OCI-LY7 (cell line): Measurements from ENCODE around the gene SEMA3G. TPM values are rescaled to one million over a fixed set of nuclear protein-coding genes. Genes with fewer than 3 reads are reported as not detected.

ENCODE experiments used
- BruUV-seq: library from RNA; stranded (reverse); fragments of 400-500 nt; replicated peaks from 2 replicates; lab custom pipeline; 2021; lab: Mats Ljungman, UMichigan
- CTCF ChIA-PET: fragments of 300-600 bp; sonication (Branson Sonifier 250); formaldehyde crosslinking; loops from one replicate; lab custom pipeline; 2022; ENCODE audit warnings: antibody characterized with exemption; ENCODE audit not compliant: unreplicated experiment; lab: Charles Lee
- POLR2A ChIA-PET: fragments of 300-600 bp; sonication (Branson Sonifier 250); formaldehyde crosslinking; loops from one replicate; lab custom pipeline; 2022; ENCODE audit warnings: antibody characterized with exemption; lab: Charles Lee
- DNase-seq: peaks from one replicate; pipeline ENCODE4 v3.0.0-alpha.2; 2015; ENCODE audit warnings: low spot score
- H2AFZ ChIP-seq: fragments of 200-600 bp; sonication (generic), shearing (Covaris generic); 2 replicates; pipeline ENCODE4 v1.6.1; 2014; ENCODE audit warnings: mild to moderate bottlenecking, antibody characterized with exemption, low read length, moderate library complexity
- H3K27ac ChIP-seq: fragments of 200-600 bp; sonication (generic); 2 replicates; pipeline ENCODE4 v1.5.1; 2014; ENCODE audit warnings: mixed run types, low read depth, mild to moderate bottlenecking, moderate library complexity, low read length, inconsistent platforms; ENCODE audit not compliant: poor library complexity, severe bottlenecking
- H3K36me3 ChIP-seq: fragments of 200-600 bp; sonication (generic); 2 replicates; pipeline ENCODE4 v1.6.1; 2014; ENCODE audit warnings: mild to moderate bottlenecking, antibody characterized with exemption, low read length, moderate library complexity, mixed read lengths; ENCODE audit not compliant: insufficient read depth
- H3K4me1 ChIP-seq: fragments of 200-600 bp; sonication (generic); 2 replicates; pipeline ENCODE4 v1.5.1; 2014; ENCODE audit warnings: mild to moderate bottlenecking, low read length; ENCODE audit not compliant: insufficient read depth, poor library complexity, severe bottlenecking
- H3K4me2 ChIP-seq: fragments of 200-600 bp; sonication (generic); 2 replicates; pipeline ENCODE4 v1.6.1; 2014; ENCODE audit warnings: mild to moderate bottlenecking, low read length
- H3K4me3 ChIP-seq: fragments of 200-600 bp; sonication (generic); 2 replicates; pipeline ENCODE4 v1.5.1; 2014; ENCODE audit warnings: mild to moderate bottlenecking, low read depth, low read length; ENCODE audit not compliant: poor library complexity, severe bottlenecking
- H3K79me2 ChIP-seq: fragments of 200-600 bp; sonication (generic); 2 replicates; pipeline ENCODE4 v1.6.1; 2016; ENCODE audit warnings: low read depth, mild to moderate bottlenecking, low read length, moderate library complexity, mixed read lengths; ENCODE audit not compliant: insufficient read depth
- H3K9me2 ChIP-seq: fragments of 200-600 bp; sonication (generic); 2 replicates; pipeline ENCODE4 v1.6.1; 2016; ENCODE audit warnings: mild to moderate bottlenecking, low read length, mixed read lengths; ENCODE audit not compliant: insufficient read depth
- H3K9me3 ChIP-seq: fragments of 200-600 bp; sonication (generic); 2 replicates; pipeline ENCODE4 v1.6.1; 2014; ENCODE audit warnings: mild to moderate bottlenecking, mixed run types, low read length, mixed read lengths
- H4K20me1 ChIP-seq: fragments of 200-600 bp; sonication (generic); 2 replicates; pipeline ENCODE4 v1.6.1; 2014; ENCODE audit warnings: mild to moderate bottlenecking, antibody characterized with exemption, low read length, moderate library complexity, mixed read lengths; ENCODE audit not compliant: insufficient read depth
- CTCF ChIP-seq: fragments of 200-600 bp; sonication (generic); conservative IDR thresholded peaks from 2 replicates; pipeline ENCODE4 v1.5.1; 2014; ENCODE audit warnings: mild to moderate bottlenecking, antibody characterized with exemption, low read length, moderate library complexity, mixed read lengths
- EZH2phosphoT487 ChIP-seq: fragments of 200-600 bp; sonication (generic); IDR thresholded peaks from 2 replicates; pipeline ENCODE4 v1.6.1; 2018; ENCODE audit warnings: low read depth, borderline replicate concordance, mild to moderate bottlenecking, mixed run types, antibody characterized with exemption, low read length, moderate library complexity, mixed read lengths
- intact Hi-C: fragments of 100-400 bp; cut with micrococcal nuclease; formaldehyde crosslinking; loops from one replicate; pipeline ENCODE4 v1.10.0; 2022; ENCODE audit not compliant: unreplicated experiment
- total RNA-seq, 2 experiments: library from RNA; depleted of rRNA in 1 of 2; stranded (reverse); fragments of >200 nt in 1 of 2; shearing (Covaris generic) in 1 of 2; gene quantifications; 2 replicates each; pipeline ENCODE4 v1.2.3, GENCODE V29; 2014 to 2022

Gene SEMA3G
- total RNA-seq, 2 experiments from 2014 or later = not detected

- H3K9me3 ChIP-seq = no peaks in the 10 kb centered on the region
- no peaks in the 10 kb centered on the region for H3K79me2 ChIP-seq
- H3K27ac ChIP-seq = no peak overlapping the region
- H3K4me2 ChIP-seq = no peak overlapping the region
- no TSS peak for BruUV-seq
- no peaks in the 10 kb centered on the region for H4K20me1 ChIP-seq
- no peaks in the 10 kb centered on the region for H3K9me2 ChIP-seq
- H3K4me3 ChIP-seq = no peak overlapping the region
- intact Hi-C loops = no loop called here
- POLR2A ChIA-PET = no interaction called here
- no peaks in the 10 kb centered on the region for H3K4me1 ChIP-seq
- peaks cover 5% of the 10 kb centered on the region; the same call in 1 of the 2 replicates for H3K36me3 ChIP-seq
- no peak for DNase-seq
- no peak overlapping the region for H2AFZ ChIP-seq
- CTCF ChIA-PET = interaction anchor here (0.7 kb wide), 1 partner anchor 143 kb away, joined by 5 read pairs; no protein-coding TSS in a partner anchor
- no peak for TF ChIP-seq EZH2phosphoT487
- TF ChIP-seq CTCF = no peak
Measured at GRCh38 chr3:52394751-52395502, 50.0 kb downstream of the SEMA3G start.

- CTCF ChIA-PET = no interaction called here
- BruUV-seq = no TSS peak
- TF ChIP-seq EZH2phosphoT487 (no peak), CTCF (no peak)
Measured at GRCh38 chr3:52393959-52394670, 50.8 kb downstream of the SEMA3G start.

More at GRCh38 chr3:52393959-52394670, 50.8 kb downstream of the SEMA3G start:
- H2AFZ ChIP-seq = no peak overlapping the region
- H3K4me1 ChIP-seq = no peaks in the 10 kb centered on the region
- H3K27ac ChIP-seq = no peak overlapping the region
- no peak overlapping the region for H3K4me3 ChIP-seq
- POLR2A ChIA-PET = no interaction called here
- H3K4me2 ChIP-seq = no peak overlapping the region
- no peaks in the 10 kb centered on the region for H3K79me2 ChIP-seq
- no peaks in the 10 kb centered on the region for H4K20me1 ChIP-seq
- H3K9me2 ChIP-seq = no peaks in the 10 kb centered on the region
- DNase-seq = no peak
- H3K9me3 ChIP-seq = no peaks in the 10 kb centered on the region
- intact Hi-C loops = no loop called here
- no peaks in the 10 kb centered on the region for H3K36me3 ChIP-seq
